ENCODE measurements around the gene RNU7-1. TPM values are rescaled to one million over a fixed set of nuclear protein-coding genes. Genes with fewer than 3 reads are reported as not detected.
A peak's percentile ranks its signal among the peaks of the same experiment; 100 is the strongest.

Gene RNU7-1
- total and polyA plus RNA-seq, 9 of the 15 experiments (the other 6 are each of a cell fraction or from before 2014, with no cell fraction given): not detected

- no peak for TF ChIP-seq REST (IDR thresholded peaks at IDR 0.05; ENCODE audit: borderline replicate concordance)
- TF ChIP-seq REST (CRISPR knock-in tag; IDR thresholded peaks at IDR 0.05; ENCODE audit: low read depth): no peak
- peak; percentile 23; the same call in 1 of the 2 replicates for TF ChIP-seq SMAD4 (CRISPR knock-in tag; conservative IDR thresholded peaks at IDR 0.05)
- TF ChIP-seq ZNF583 (CRISPR knock-in tag; IDR thresholded peaks at IDR 0.05): peak; percentile 79; the same call in 1 of the 2 replicates
- TF ChIP-seq E2F6 (IDR thresholded peaks at IDR 0.05; ENCODE audit: borderline replicate concordance in 1 of 2, extremely low read depth in 1 of 2, insufficient read depth in 1 of 2, insufficient read length in 1 of 2, low read depth in 1 of 2, low read length in 1 of 2, poor library complexity in 1 of 2, severe bottlenecking in 1 of 2): peak in 1 of 2 experiments; percentile 21
- TF ChIP-seq KDM1A (IDR thresholded peaks at IDR 0.05): no peak
- no peak for TF ChIP-seq NR2C1 (IDR thresholded peaks at IDR 0.05)
- TF ChIP-seq NR2C1 (tag; IDR thresholded peaks at IDR 0.05): peak; percentile 67
- TF ChIP-seq POLR2G (IDR thresholded peaks at IDR 0.05; ENCODE audit: low read depth, low read length): peak; percentile 63; the same call in 1 of the 2 replicates
- no peak for TF ChIP-seq PHF21A (IDR thresholded peaks at IDR 0.05; ENCODE audit: borderline replicate concordance, low read depth)
- TF ChIP-seq PTRF (tag; IDR thresholded peaks at IDR 0.05): peak; percentile 62; the same call in 1 of the 2 replicates
- TF ChIP-seq NR1H2 (CRISPR knock-in tag; IDR thresholded peaks at IDR 0.05): no peak
- peak; percentile 56; the same call in 1 of the 2 replicates for TF ChIP-seq ZBTB9 (CRISPR knock-in tag; IDR thresholded peaks at IDR 0.05)
- TF ChIP-seq ZNF76 (CRISPR knock-in tag; IDR thresholded peaks at IDR 0.05; ENCODE audit: borderline replicate concordance): 0 out of 2 replicates have a peak, but pooled peaks have one; percentile 47
- TF ChIP-seq ZBTB7A (IDR thresholded peaks at IDR 0.05; ENCODE audit: borderline replicate concordance, control insufficient read depth, low read depth, low read length): peak; percentile 35; the same call in 1 of the 2 replicates
- no peak for TF ChIP-seq ZNF347 (CRISPR knock-in tag; IDR thresholded peaks at IDR 0.05; ENCODE audit: low read depth)
- TF ChIP-seq CEBPG (CRISPR knock-in tag; IDR thresholded peaks at IDR 0.05): 0 out of 2 replicates have a peak, but pooled peaks have one; percentile 7
- TF ChIP-seq CEBPG (tag; conservative IDR thresholded peaks at IDR 0.05 in 1 of 2, IDR thresholded peaks at IDR 0.05 in 1 of 2): no peak
Measured at GRCh38 chr12:6963791-6964413, 20.3 kb downstream of the RNU7-1 start (continued).

All from K562 (cell line).